Neural crest cell (in vitro differentiated cells): ENCODE results near the gene IL22RA2. TPM values are rescaled to one million over a fixed set of nuclear protein-coding genes. Genes with fewer than 3 reads are reported as not detected.

Experiments
- DNase-seq: peaks from one replicate; pipeline ENCODE4 v3.0.0; 2021; ENCODE audit warnings: low read depth, mixed read lengths, low spot score
- H3K27ac Mint-ChIP-seq: one replicate; pipeline ENCODE4 v1.8.0; 2021; ENCODE audit warnings: mild to moderate bottlenecking, mixed read lengths; ENCODE audit not compliant: unreplicated experiment
- H3K27me3 Mint-ChIP-seq: 2 replicates; pipeline ENCODE4 v1.8.0; 2021; ENCODE audit warnings: low read depth, mild to moderate bottlenecking, mixed read lengths
- H3K36me3 Mint-ChIP-seq: 2 replicates; pipeline ENCODE4 v1.8.0; 2021; ENCODE audit warnings: low read depth, mild to moderate bottlenecking, mixed read lengths
- H3K4me1 Mint-ChIP-seq: 2 replicates; pipeline ENCODE4 v1.8.0; 2021; ENCODE audit warnings: mixed read lengths
- H3K4me3 Mint-ChIP-seq: one replicate; pipeline ENCODE4 v1.8.0; 2021; ENCODE audit warnings: mild to moderate bottlenecking, mixed read lengths
- H3K9me3 Mint-ChIP-seq: 2 replicates; pipeline ENCODE4 v1.8.0; 2021; ENCODE audit warnings: mixed read lengths
- CTCF ChIP-seq: fragments of 200-600 bp; sonication (generic); conservative IDR thresholded peaks from 2 replicates; pipeline ENCODE4 v1.5.0; 2021; ENCODE audit warnings: antibody characterized with exemption, mild to moderate bottlenecking
- total RNA-seq: library from RNA; stranded (reverse); gene quantifications from 2 replicates; pipeline ENCODE4 v1.2.1, GENCODE V29; 2021

IL22RA2 gene
- total RNA-seq, 1 donor from 2014 or later, result not detected

GRCh38 chr6:137163732-137164318, 9.6 kb downstream of the IL22RA2 start:
- peaks cover 10% of the 10 kb centered on the region for H3K27me3 Mint-ChIP-seq
- no peaks in the 10 kb centered on the region for H3K4me1 Mint-ChIP-seq
- no peak overlapping the region for H3K4me3 Mint-ChIP-seq
- TF ChIP-seq CTCF, result no peak
- H3K27ac Mint-ChIP-seq, result no peak overlapping the region
- DNase-seq, result no peak
- H3K9me3 Mint-ChIP-seq, result peaks cover 16% of the 10 kb centered on the region
- peaks cover 10% of the 10 kb centered on the region for H3K36me3 Mint-ChIP-seq

- Mint-ChIP-seq H3K4me3 (no peak overlapping the region), H3K27me3 (peaks cover 10% of the 10 kb centered on the region), H3K9me3 (peaks cover 16% of the 10 kb centered on the region), H3K27ac (no peak overlapping the region), H3K36me3 (peaks cover 10% of the 10 kb centered on the region), H3K4me1 (no peaks in the 10 kb centered on the region)
- no peak for TF ChIP-seq CTCF
- DNase-seq, result no peak
These were observed 10.6 kb downstream of the IL22RA2 start for GRCh38 chr6:137162692-137163306.

- no peak for TF ChIP-seq CTCF
- Mint-ChIP-seq H3K27me3 (peaks cover 10% of the 10 kb centered on the region), H3K27ac (no peak overlapping the region), H3K36me3 (peaks cover 10% of the 10 kb centered on the region), H3K9me3 (peaks cover 16% of the 10 kb centered on the region), H3K4me1 (no peaks in the 10 kb centered on the region), H3K4me3 (no peak overlapping the region)
- no peak for DNase-seq
These were observed 11.5 kb downstream of the IL22RA2 start for GRCh38 chr6:137161949-137162348.

GRCh38 chr6:137160763-137161162, 12.7 kb downstream of the IL22RA2 start:
- no peak for TF ChIP-seq CTCF
- Mint-ChIP-seq H3K27me3 (peaks cover 10% of the 10 kb centered on the region), H3K36me3 (peaks cover 10% of the 10 kb centered on the region), H3K27ac (no peak overlapping the region), H3K9me3 (peaks cover 19% of the 10 kb centered on the region), H3K4me1 (no peaks in the 10 kb centered on the region), H3K4me3 (no peak overlapping the region)
- DNase-seq, result no peak

GRCh38 chr6:137159912-137160311, 13.5 kb downstream of the IL22RA2 start:
- no peak overlapping the region for H3K27ac Mint-ChIP-seq
- H3K9me3 Mint-ChIP-seq, result peaks cover 16% of the 10 kb centered on the region
- DNase-seq, result no peak
- no peaks in the 10 kb centered on the region for H3K4me1 Mint-ChIP-seq
- no peak overlapping the region for H3K4me3 Mint-ChIP-seq
- no peak for TF ChIP-seq CTCF
- peaks cover 10% of the 10 kb centered on the region for H3K27me3 Mint-ChIP-seq
- H3K36me3 Mint-ChIP-seq, result peaks cover 10% of the 10 kb centered on the region
